GM18517 (cell line): ENCODE results near the gene BHLHE41.

ENCODE experiments used
- ATAC-seq: cut with Tn5 transposase; IDR thresholded peaks from one replicate; pipeline ENCODE4 v1.9.1; 2021; ENCODE audit warnings: mild to moderate bottlenecking, moderate library complexity; ENCODE audit not compliant: unreplicated experiment

The BHLHE41 gene

GRCh38 chr12:26124446-26125399 is at the start of gene BHLHE41:
TSS of gene BHLHE41 (minus strand) at chr12:26125037. CDS start at chr12:26124779, 258 bp downstream.
- no peak for ATAC-seq

DNA sequence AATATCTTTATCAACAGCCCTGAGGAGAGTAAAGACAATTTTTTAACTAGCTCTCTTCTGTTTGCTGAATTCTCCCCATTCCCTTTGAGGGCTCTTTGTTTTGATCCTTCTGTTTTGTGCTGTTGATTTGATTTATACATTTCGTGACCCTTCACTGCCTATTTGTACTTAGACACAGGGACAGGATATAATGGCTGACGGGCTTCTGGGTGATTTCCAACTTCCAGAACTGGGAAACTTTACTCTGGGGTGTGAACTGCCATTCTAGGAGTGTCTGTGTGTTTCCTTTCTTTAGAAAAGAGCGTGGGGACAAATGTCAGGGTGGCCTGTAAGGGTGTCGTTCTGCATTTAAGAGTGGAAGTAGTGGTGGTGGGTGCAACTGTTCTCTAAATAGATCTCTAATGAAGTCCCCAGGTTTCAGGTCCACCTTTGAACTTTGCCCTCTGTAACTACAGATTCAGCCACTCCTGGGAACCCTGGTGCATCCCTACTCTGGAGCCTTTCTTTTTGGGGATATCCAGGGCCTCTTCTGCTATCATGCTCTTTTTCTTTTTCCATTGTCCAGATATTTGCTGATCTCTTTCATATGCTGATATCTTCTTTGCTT is 48.2 kb upstream of the BHLHE41 start:
- no peak for ATAC-seq

- ATAC-seq = no peak
These were observed 47.7 kb upstream of the BHLHE41 start for GRCh38 chr12:26172539-26172938.

GRCh38 chr12:26172013-26172412 is 47.2 kb upstream of the BHLHE41 start:
- ATAC-seq = no peak

- no peak for ATAC-seq
These were observed 39.3 kb upstream of the BHLHE41 start for GRCh38 chr12:26164118-26164517.

DNA sequence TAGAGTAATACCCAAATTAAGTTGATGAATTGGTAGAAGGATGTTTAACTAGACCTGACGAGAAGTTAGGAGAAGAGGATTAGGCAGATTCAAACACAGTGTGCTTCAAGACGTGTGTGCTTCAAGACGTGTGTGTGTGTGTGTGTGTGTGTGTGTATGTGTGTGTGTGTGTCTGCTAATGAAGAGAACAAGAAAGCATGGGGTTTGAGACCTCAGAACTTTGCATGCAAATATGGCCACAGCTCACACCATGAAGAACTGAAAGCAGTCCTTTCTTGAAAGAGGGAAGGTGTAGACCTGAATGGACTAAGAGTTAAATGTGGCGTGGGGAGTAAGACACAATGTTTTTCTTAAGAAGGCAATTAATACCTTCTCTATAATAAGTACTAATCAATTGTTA is 38.1 kb upstream of the BHLHE41 start:
- ATAC-seq = peak; percentile 75

DNA sequence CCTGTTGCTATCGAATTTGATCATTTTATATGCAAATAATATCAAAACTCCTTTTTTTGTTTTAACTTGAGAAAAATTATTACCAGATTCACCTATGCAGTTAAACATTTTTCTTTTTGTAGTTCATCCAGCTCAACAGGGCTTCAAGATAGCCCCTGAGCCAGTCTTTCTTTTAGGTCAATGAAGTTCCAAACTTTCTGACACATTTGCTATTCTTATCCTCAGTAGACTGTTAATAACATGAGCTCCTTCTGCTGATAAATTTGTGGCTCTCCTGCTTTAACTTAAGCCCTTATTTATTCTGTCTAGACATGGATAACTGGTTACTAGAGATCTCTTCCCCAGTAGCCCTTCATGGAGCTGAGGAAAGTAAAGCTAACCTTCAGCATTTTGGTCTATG is 37.3 kb upstream of the BHLHE41 start:
- no peak for ATAC-seq

DNA sequence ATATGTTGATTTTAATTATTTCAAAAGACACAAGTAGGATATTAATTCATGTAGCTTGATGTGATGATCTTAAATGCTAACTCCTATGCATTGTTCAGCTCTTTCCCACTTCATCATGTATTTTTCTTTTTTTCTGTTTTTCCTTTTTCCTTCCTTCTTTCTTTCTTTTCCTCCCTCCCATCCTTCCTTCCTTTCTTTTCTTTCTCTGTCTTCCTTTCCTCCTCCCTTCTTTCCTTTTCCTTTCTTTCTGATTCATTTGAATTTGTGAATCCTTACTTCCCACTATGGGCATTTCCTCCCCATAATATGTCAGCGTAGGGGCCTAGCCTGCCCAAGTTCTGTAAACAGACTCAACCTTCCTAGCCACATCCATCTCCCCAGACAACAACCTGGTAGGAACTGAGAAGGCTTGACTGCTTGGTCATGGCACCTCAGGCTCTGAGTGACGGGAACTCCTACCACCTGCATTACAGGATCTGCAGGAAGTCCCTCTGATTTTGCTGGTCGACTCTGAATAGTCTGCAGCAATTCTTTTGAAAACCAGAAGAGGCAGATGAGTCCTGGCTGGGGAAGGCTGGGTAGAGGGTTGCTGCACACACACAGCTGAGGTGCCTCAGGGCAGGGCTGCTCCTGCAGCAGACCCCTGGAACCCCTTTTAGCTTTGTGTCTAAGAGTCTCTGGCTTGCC is 33.4 kb upstream of the BHLHE41 start:
- no peak for ATAC-seq

DNA sequence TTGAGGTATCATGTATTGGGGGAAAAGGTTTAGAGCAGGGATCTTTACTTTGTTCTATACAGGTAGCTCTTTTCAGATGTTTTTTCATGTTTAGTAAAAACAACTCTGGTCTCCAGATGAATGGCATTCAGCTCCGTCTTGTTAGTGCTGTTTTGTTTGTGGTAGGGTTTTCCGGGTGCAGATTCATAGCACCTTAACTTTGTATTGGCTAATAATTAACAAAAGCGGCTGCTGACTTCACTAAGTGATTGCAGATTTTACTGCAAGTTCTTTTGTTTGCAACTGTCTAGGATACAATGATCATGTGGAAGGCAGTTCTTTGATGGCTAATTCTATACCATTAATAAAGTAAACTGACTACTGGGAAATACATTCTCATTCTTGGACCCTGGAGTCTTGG is 32.2 kb upstream of the BHLHE41 start:
- ATAC-seq = peak; percentile 20

GRCh38 chr12:26156201-26156871 is 31.5 kb upstream of the BHLHE41 start:
- peak; percentile 90 for ATAC-seq

DNA sequence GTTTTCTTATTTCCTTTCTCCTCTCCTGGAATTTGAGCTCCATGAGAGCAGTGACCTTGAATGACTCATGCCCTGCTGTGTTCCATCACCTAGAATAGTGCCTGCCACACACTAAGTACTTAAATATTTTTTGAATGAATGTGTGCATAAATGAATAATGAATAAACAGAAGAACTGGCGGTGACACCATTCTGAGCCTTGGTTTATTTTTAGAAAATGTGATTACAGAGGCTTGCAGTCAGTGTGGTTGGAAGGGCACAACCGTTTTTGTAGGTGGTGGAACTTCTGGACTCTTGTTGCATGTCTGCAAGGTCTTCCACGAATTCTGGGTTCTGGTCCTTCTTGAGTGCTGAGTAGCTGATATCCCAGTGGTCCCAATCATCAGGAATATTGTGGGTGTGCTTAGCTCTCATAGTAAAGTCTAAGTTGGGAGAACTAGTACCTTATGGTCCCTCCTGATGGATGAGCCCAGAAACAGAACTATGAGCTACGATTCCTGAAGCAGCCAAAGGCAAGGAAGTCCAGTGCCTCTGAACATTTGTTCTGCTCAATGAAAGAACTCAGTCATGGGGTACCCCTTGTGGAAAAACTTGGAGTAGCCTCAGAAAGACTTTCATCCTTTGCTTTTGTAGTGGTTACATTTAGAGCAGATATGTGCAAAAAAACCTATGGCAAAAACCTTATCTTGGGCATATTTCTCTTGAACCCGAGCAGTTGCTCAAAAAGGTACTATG is 28.8 kb upstream of the BHLHE41 start:
- no peak for ATAC-seq

- ATAC-seq = no peak
These were observed 27.8 kb upstream of the BHLHE41 start for GRCh38 chr12:26152507-26153102.

DNA sequence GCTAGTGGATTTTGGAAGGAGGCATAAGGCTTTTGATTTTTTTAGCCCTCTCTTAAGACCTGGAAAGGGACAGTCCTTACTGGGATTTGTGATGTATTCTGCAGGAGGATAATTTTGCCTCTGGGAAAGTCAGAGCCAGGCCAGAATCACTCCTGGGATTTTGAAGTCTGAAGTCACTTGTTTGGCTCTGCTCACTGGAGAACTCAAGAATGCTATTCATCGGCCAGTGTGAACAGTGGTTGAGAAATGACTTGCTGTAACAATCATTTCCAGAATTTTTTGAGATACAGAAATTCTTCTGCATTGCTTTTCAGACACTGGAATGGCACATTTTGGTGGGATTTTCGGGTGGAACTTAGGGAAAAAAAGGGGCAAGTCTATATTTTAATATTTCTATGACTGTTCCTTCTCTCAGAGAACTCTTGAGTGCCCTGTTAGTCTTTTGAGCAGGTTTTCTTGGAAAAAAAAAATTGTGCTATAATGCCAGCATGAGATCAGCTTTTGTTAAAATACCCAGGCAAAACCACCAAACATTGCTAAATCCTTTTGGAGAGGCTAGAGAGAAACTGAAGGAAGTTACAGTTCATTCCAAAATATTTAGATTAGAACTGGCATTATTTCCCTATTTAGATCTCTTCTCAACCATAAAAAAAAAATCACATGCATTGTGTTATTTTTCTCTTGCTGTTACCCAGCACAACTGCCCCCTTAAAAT is 26.1 kb upstream of the BHLHE41 start:
- no peak for ATAC-seq

GRCh38 chr12:26149968-26150500 is 25.2 kb upstream of the BHLHE41 start:
- no peak for ATAC-seq

DNA sequence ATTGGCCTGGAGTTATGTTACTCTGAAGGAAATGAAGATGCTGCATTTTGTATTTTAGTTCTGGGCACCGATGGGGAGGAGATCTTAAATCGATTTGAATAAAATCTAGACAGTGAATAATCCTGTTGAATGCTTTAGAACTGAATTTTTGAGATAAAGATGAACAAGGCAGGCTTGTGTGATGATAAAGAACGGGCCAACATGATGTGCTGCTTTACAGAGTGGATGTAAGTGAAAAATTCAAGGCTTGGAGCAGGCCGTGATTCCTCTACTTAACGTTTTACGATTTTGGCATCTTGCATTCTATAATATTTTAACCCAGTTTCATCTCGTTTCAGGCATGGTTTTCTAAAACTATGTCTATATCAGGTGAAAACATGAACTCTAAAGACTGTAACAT is 23.5 kb upstream of the BHLHE41 start:
- ATAC-seq = no peak

- ATAC-seq = no peak
These were observed 18.5 kb upstream of the BHLHE41 start for GRCh38 chr12:26143291-26143690.

DNA sequence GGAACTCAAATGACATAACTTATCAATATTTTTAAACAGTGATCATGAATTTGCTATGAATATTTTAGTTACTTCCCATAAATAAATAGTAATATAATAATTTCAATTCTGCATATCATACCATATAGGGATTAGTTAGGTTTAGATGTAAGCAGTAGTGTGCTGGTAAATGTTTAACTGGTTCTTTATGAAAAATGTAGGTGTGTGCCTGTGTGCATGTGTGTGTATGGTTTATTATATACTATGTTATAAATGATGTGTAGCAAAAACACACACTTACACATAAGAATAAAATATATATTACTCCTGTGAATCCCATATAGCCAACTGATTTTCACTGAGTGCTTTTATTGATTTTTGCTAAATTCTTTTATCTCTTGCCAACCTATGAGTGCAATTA is 14.0 kb upstream of the BHLHE41 start:
- ATAC-seq = no peak

- no peak for ATAC-seq
These were observed 11.9 kb upstream of the BHLHE41 start for GRCh38 chr12:26136688-26137087.

DNA sequence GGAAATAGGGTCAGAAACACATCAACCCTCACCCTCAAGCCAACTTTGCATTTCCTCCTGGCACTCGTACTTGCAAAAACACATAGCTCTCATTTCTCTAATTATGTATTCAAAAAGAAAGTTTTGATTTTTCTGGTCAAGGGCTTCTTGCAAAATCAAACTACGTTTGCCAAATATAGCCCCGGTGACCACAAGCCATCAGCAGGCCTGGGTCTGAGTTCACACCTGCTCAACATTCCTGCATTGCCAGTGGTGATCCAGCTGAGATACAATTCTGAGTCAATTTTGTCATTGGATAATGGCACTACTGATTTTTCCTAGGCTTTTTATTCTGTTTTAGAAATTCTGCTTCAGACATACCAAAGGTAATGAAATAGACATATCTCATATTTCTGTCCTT is 10.7 kb upstream of the BHLHE41 start:
- no peak for ATAC-seq
